A673 (cell line): ENCODE data around the gene MSRB1. TPM values are rescaled to one million over a fixed set of nuclear protein-coding genes. Genes with fewer than 3 reads are reported as not detected.

Source experiments
- BruUV-seq: library from RNA; stranded (reverse); fragments of 400-500 nt; replicated peaks from 2 replicates; lab custom pipeline; 2021; lab: Mats Ljungman, UMichigan
- CTCF ChIA-PET: fragments of 300-600 bp; sonication (Branson Sonifier 250); formaldehyde crosslinking; loops from one replicate; lab custom pipeline; 2022; ENCODE audit warnings: antibody characterized with exemption; lab: Charles Lee
- POLR2A ChIA-PET: fragments of 300-600 bp; sonication (Branson Sonifier 250); formaldehyde crosslinking; loops from one replicate; lab custom pipeline; 2022; ENCODE audit warnings: antibody characterized with exemption; ENCODE audit not compliant: low non-redundant PET; lab: Charles Lee
- DNase-seq: peaks from one replicate; pipeline ENCODE4 v3.0.0-alpha.2; 2015; ENCODE audit warnings: low spot score
- H3K27ac ChIP-seq: fragments of 200-600 bp; sonication (generic); 2 replicates; pipeline ENCODE4 v1.5.1; 2016; ENCODE audit warnings: mixed run types, low read depth, mild to moderate bottlenecking, mixed read lengths, antibody characterized with exemption, low read length; ENCODE audit not compliant: poor library complexity, severe bottlenecking
- H3K27me3 ChIP-seq: fragments of 200-600 bp; sonication (generic); replicated peaks from 2 replicates; pipeline ENCODE4 v1.6.1; 2017; ENCODE audit warnings: mixed run types, low read depth, mild to moderate bottlenecking, mixed read lengths, antibody characterized with exemption, low read length; ENCODE audit not compliant: insufficient read depth, poor library complexity
- H3K36me3 ChIP-seq: fragments of 200-600 bp; sonication (generic); 2 replicates; pipeline ENCODE4 v1.6.1; 2016; ENCODE audit warnings: mixed run types, mild to moderate bottlenecking, mixed read lengths, antibody characterized with exemption, low read length; ENCODE audit not compliant: insufficient read depth, poor library complexity, severe bottlenecking
- H3K4me1 ChIP-seq: fragments of 200-600 bp; sonication (generic); 2 replicates; pipeline ENCODE4 v1.6.1; 2017; ENCODE audit warnings: mixed run types, mild to moderate bottlenecking, mixed read lengths, antibody characterized with exemption, low read length; ENCODE audit not compliant: insufficient read depth, poor library complexity, severe bottlenecking
- H3K4me3 ChIP-seq: fragments of 200-600 bp; sonication (generic); 2 replicates; pipeline ENCODE4 v1.5.1; 2016; ENCODE audit warnings: low read depth, mixed run types, mild to moderate bottlenecking, mixed read lengths, low read length; ENCODE audit not compliant: poor library complexity, severe bottlenecking
- H3K9me3 ChIP-seq: fragments of 200-600 bp; sonication (generic); 2 replicates; pipeline ENCODE4 v1.6.1; 2016; ENCODE audit warnings: mixed run types, low read depth, mild to moderate bottlenecking, mixed read lengths, antibody characterized with exemption, low read length; ENCODE audit not compliant: poor library complexity, severe bottlenecking
- CTCF ChIP-seq: fragments of 300-800, 200-600 bp; sonication (generic); conservative IDR thresholded peaks from 2 replicates; pipeline ENCODE4 v1.5.1; 2017; ENCODE audit warnings: low read depth, mild to moderate bottlenecking, antibody characterized with exemption, low read length, moderate library complexity, mixed read lengths
- EZH2 ChIP-seq: fragments of 200-600 bp; sonication (generic); IDR thresholded peaks from 2 replicates; pipeline ENCODE4 v1.6.1; 2017; ENCODE audit warnings: borderline replicate concordance, low read depth, mild to moderate bottlenecking, mixed read lengths, antibody characterized with exemption, low read length; ENCODE audit not compliant: poor library complexity, severe bottlenecking
- intact Hi-C: fragments of 100-400 bp; cut with micrococcal nuclease; formaldehyde crosslinking; loops from one replicate; pipeline ENCODE4 v1.10.0; 2022; ENCODE audit not compliant: unreplicated experiment
- total RNA-seq: library from RNA; stranded (reverse); gene quantifications from 2 replicates; pipeline ENCODE4 v1.2.3, GENCODE V29; 2021

Gene MSRB1
- total RNA-seq, 1 experiment from 2014 or later: 17.7 TPM

- Histone ChIP-seq H3K4me1 (peaks cover 14% of the 10 kb centered on the region), H3K9me3 (no peaks in the 10 kb centered on the region), H3K36me3 (peaks cover 28% of the 10 kb centered on the region), H3K4me3 (no peak overlapping the region), H3K27me3 (no peaks in the 10 kb centered on the region), H3K27ac (no peak overlapping the region)
- no TSS peak for BruUV-seq
- intact Hi-C loops: no loop called here
- ChIA-PET CTCF (no interaction called here), POLR2A (no interaction called here)
- TF ChIP-seq EZH2 (no peak), CTCF (no peak)
- DNase-seq: no peak
These were observed 34.2 kb upstream of the MSRB1 start for GRCh38 chr16:1976951-1977874.

- H3K4me3 ChIP-seq: no peak overlapping the region
- H3K36me3 ChIP-seq: peaks cover 28% of the 10 kb centered on the region
- ChIA-PET CTCF (no interaction called here), POLR2A (no interaction called here)
- no peak overlapping the region for H3K27ac ChIP-seq
- intact Hi-C loops: no loop called here
- peaks cover 4% of the 10 kb centered on the region for H3K4me1 ChIP-seq
- H3K27me3 ChIP-seq: no peaks in the 10 kb centered on the region
- BruUV-seq: no TSS peak
- no peaks in the 10 kb centered on the region for H3K9me3 ChIP-seq
- no peak for DNase-seq
- TF ChIP-seq EZH2: no peak
- no peak for TF ChIP-seq CTCF
These were observed 33.2 kb upstream of the MSRB1 start for GRCh38 chr16:1976216-1976520.

GRCh38 chr16:1975432-1976215, 32.6 kb upstream of the MSRB1 start:
- intact Hi-C loops: no loop called here
- DNase-seq: no peak
- ChIA-PET POLR2A (no interaction called here), CTCF (no interaction called here)
- Histone ChIP-seq H3K4me1 (peaks cover 5% of the 10 kb centered on the region), H3K4me3 (no peak overlapping the region), H3K27me3 (no peaks in the 10 kb centered on the region), H3K36me3 (peaks cover 28% of the 10 kb centered on the region), H3K9me3 (no peaks in the 10 kb centered on the region), H3K27ac (no peak overlapping the region)
- no TSS peak for BruUV-seq
- TF ChIP-seq CTCF (no peak), EZH2 (no peak)
